Measurements from ENCODE around the gene STMND1. TPM values are rescaled to one million over a fixed set of nuclear protein-coding genes. Genes with fewer than 3 reads are reported as not detected.

Gene STMND1
- polyA plus RNA-seq, 2 donors, result 0.53 TPM; not detected in 1

DNA sequence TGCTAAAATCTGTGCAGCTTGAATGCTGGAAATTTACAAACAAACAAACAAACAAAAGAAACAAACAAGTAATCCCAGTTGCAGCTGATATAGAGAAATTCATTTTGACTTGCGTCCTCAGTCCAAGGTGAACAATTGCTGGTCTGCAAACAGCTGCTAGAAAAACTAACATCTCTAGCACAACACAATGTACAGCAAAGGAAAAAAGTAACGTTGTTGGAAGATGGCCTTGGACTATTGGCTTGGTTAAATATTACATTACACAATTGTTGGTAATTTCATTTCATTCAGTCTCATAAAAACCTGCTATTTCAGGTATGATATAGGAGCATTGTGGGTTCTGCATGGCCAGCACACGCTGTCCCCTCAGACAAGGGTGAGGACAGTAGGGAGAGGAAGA, 50.0 kb downstream of the STMND1 start:
- no peaks in the 10 kb centered on the region for H3K36me3 ChIP-seq (ENCODE audit: control insufficient read depth in 2 of 2, insufficient read depth in 2 of 2, low read length in 1 of 2)
- 76 to 82% methylated on average over 3 of the region's 3 CpGs for whole genome bisulfite sequencing, 2 donors

DNA sequence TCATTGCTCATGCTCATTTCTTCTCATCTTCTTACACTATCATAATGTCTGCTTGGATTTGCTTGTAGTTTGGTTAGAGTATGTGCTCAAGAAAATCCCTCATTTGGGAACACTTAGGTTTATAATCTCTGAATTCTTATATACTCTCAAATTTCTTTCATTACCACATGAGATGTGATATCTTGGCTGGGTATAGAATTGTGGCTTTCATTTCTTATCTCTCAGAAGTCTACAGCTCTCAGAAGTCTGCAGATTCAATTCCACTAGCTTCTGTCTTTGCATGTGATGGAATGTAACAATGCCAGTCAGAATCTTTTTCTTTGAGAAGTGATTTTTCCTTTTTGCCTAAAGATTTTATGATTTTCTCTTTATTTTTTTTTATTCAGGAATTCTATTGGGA, 50.9 kb downstream of the STMND1 start:
- H3K4me3 ChIP-seq (ENCODE audit: low read depth in 1 of 2, low read length in 2 of 2), result no peak overlapping the region
- no peaks in the 10 kb centered on the region for H3K36me3 ChIP-seq (ENCODE audit: control insufficient read depth in 2 of 2, insufficient read depth in 2 of 2, low read length in 1 of 2)
- no peaks in the 10 kb centered on the region for H3K27me3 ChIP-seq (ENCODE audit: control insufficient read depth in 1 of 2, insufficient read depth in 2 of 2, low read length in 2 of 2)
- H3K4me1 ChIP-seq (ENCODE audit: control insufficient read depth in 2 of 2, insufficient read depth in 2 of 2, low read length in 1 of 2), result no peaks in the 10 kb centered on the region
- peaks cover 0 to 3% of the 10 kb centered on the region in 2 donors for H3K9me3 ChIP-seq (ENCODE audit: control insufficient read depth in 2 of 2, insufficient read depth in 1 of 2, low read depth in 1 of 2, low read length in 1 of 2)
- H3K27ac ChIP-seq (ENCODE audit: low read depth in 2 of 2, low read length in 1 of 2), result no peak overlapping the region

More for the DNA sequence above, 50.0 kb downstream of the STMND1 start:
- no peaks in the 10 kb centered on the region for H3K27me3 ChIP-seq (ENCODE audit: control insufficient read depth in 1 of 2, insufficient read depth in 2 of 2, low read length in 2 of 2)
- no peak overlapping the region for H3K27ac ChIP-seq (ENCODE audit: low read depth in 2 of 2, low read length in 1 of 2)
- no peaks in the 10 kb centered on the region for H3K4me1 ChIP-seq (ENCODE audit: control insufficient read depth in 2 of 2, insufficient read depth in 2 of 2, low read length in 1 of 2)
- no peak overlapping the region for H3K4me3 ChIP-seq (ENCODE audit: low read depth in 1 of 2, low read length in 2 of 2)
- peaks cover 0 to 3% of the 10 kb centered on the region in 2 donors for H3K9me3 ChIP-seq (ENCODE audit: control insufficient read depth in 2 of 2, insufficient read depth in 1 of 2, low read depth in 1 of 2, low read length in 1 of 2)

DNA sequence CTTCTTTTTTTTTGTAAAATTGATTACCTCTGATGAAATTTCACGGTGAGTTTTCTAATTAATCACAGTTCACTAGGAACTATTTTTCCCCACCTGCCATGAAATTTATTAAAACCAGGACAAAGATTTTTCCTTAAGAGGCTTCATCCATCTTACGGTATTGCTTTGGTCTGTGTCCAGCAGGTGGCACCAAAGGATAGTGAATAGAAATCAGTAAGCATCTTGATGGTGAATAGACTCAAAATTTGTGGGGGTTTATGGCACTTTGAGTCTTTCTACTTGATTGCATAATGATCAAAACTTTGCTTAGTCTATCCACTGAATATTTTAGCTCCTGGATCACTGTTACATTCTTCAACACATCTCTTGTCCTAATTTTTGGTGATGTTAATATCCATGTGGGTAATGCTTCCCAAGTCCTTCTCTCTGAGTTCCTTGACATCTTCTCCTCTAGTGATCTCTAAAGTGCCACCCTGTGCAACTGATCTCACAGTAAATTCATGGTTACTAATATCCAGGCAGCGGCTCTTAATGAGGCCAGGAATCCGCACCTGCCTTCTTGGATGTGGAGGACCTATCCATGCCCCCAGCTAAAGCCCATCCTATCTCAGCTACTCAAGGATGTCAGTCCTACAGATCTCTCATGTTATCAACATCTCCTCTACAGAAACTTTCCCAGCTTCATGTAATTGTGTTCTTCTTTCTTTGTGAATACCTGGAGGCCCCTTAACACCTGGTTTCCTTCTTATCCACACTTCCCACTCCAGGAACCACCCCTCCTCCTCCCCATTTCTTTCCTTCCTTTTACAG, 54.5 kb downstream of the STMND1 start:
- H3K9me3 ChIP-seq (ENCODE audit: control insufficient read depth in 2 of 2, insufficient read depth in 1 of 2, low read depth in 1 of 2, low read length in 1 of 2), result peaks cover 0 to 3% of the 10 kb centered on the region in 2 donors
- WGBS, 2 donors, result 35 to 41% methylated on average over 4 of the region's 4 CpGs
- H3K36me3 ChIP-seq (ENCODE audit: control insufficient read depth in 2 of 2, insufficient read depth in 2 of 2, low read length in 1 of 2), result no peaks in the 10 kb centered on the region
- H3K4me3 ChIP-seq (ENCODE audit: low read depth in 1 of 2, low read length in 2 of 2), result no peak overlapping the region
- no peak overlapping the region for H3K27ac ChIP-seq (ENCODE audit: low read depth in 2 of 2, low read length in 1 of 2)
- H3K27me3 ChIP-seq (ENCODE audit: control insufficient read depth in 1 of 2, insufficient read depth in 2 of 2, low read length in 2 of 2), result no peaks in the 10 kb centered on the region
- H3K4me1 ChIP-seq (ENCODE audit: control insufficient read depth in 2 of 2, insufficient read depth in 2 of 2, low read length in 1 of 2), result no peaks in the 10 kb centered on the region

DNA sequence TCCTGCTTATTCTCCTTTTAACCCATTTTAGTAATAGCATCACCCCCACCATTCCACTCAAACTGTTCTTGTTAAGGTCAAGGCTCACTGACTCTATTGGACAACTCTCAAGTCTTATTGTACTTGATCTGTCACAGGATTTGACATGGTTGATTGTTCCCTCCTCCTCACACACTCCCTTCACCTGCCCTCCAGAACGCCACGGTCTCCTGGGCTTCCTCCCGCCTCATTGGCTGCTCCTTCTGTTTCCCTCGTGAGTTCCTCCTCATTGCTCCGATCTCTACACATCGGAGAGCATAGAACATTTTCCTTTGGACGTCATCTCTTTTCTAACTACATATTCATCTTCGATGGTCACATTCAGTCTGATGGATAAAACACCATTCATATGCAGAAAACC, 55.1 kb downstream of the STMND1 start:
- Histone ChIP-seq H3K27ac (ENCODE audit: low read depth in 2 of 2, low read length in 1 of 2) (no peak overlapping the region), H3K36me3 (ENCODE audit: control insufficient read depth in 2 of 2, insufficient read depth in 2 of 2, low read length in 1 of 2) (no peaks in the 10 kb centered on the region), H3K4me1 (ENCODE audit: control insufficient read depth in 2 of 2, insufficient read depth in 2 of 2, low read length in 1 of 2) (no peaks in the 10 kb centered on the region), H3K4me3 (ENCODE audit: low read depth in 1 of 2, low read length in 2 of 2) (no peak overlapping the region), H3K9me3 (ENCODE audit: control insufficient read depth in 2 of 2, insufficient read depth in 1 of 2, low read depth in 1 of 2, low read length in 1 of 2) (peaks cover 0 to 2% of the 10 kb centered on the region in 2 donors), H3K27me3 (ENCODE audit: control insufficient read depth in 1 of 2, insufficient read depth in 2 of 2, low read length in 2 of 2) (no peaks in the 10 kb centered on the region)
- WGBS, 2 donors, result 76 to 77% methylated on average over 8 of the region's 8 CpGs

DNA sequence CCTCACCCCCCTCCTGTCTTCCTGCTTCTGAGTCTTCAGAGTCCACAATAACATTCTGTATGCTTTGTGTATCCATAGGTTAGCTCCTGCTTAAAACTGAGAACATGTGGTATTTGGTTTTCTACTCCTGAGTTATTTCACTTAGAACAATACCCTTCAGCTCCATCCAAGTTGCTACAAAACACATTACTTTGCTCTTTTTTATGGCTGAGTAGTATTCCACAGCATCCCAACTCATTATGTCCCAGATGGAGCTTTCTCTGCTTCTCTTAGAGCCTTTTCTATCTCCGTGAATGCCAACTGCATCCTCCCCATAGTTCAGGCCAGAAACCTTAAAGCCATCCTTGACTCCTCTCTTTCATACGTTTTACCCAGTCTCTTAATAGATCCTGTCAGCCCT, 55.8 kb downstream of the STMND1 start:
- 66 to 82% methylated on average over 2 of the region's 2 CpGs for WGBS, 2 donors

DNA sequence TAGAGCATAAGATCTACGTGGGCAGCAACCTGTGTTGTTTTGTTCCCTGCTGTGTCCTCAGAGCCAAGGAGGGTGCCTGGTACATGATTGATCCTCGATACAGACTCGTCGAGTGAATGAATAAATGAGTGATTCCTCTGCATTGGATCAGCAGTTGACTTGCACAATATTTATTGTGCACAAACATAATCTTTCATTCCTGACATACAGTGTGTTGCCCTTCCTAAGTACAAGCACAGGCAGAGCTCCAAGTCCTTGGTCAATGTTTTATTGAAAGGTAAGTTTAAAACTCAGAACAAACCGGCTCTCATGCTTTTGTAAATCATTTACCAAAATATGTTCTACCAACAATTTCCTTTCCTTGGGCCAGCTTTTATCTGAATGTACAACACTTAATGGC, 57.4 kb downstream of the STMND1 start:
- Histone ChIP-seq H3K27ac (ENCODE audit: low read depth in 2 of 2, low read length in 1 of 2) (no peak overlapping the region), H3K9me3 (ENCODE audit: control insufficient read depth in 2 of 2, insufficient read depth in 1 of 2, low read depth in 1 of 2, low read length in 1 of 2) (no peaks in the 10 kb centered on the region), H3K36me3 (ENCODE audit: control insufficient read depth in 2 of 2, insufficient read depth in 2 of 2, low read length in 1 of 2) (no peaks in the 10 kb centered on the region), H3K4me1 (ENCODE audit: control insufficient read depth in 2 of 2, insufficient read depth in 2 of 2, low read length in 1 of 2) (no peaks in the 10 kb centered on the region), H3K27me3 (ENCODE audit: control insufficient read depth in 1 of 2, insufficient read depth in 2 of 2, low read length in 2 of 2) (no peaks in the 10 kb centered on the region), H3K4me3 (ENCODE audit: low read depth in 1 of 2, low read length in 2 of 2) (no peak overlapping the region)
- WGBS, 2 donors, result 54 to 61% methylated on average over 5 of the region's 5 CpGs

More for the DNA sequence above, 55.8 kb downstream of the STMND1 start:
- Histone ChIP-seq H3K27ac (ENCODE audit: low read depth in 2 of 2, low read length in 1 of 2) (no peak overlapping the region), H3K4me3 (ENCODE audit: low read depth in 1 of 2, low read length in 2 of 2) (no peak overlapping the region), H3K9me3 (ENCODE audit: control insufficient read depth in 2 of 2, insufficient read depth in 1 of 2, low read depth in 1 of 2, low read length in 1 of 2) (no peaks in the 10 kb centered on the region), H3K36me3 (ENCODE audit: control insufficient read depth in 2 of 2, insufficient read depth in 2 of 2, low read length in 1 of 2) (no peaks in the 10 kb centered on the region), H3K4me1 (ENCODE audit: control insufficient read depth in 2 of 2, insufficient read depth in 2 of 2, low read length in 1 of 2) (no peaks in the 10 kb centered on the region), H3K27me3 (ENCODE audit: control insufficient read depth in 1 of 2, insufficient read depth in 2 of 2, low read length in 2 of 2) (no peaks in the 10 kb centered on the region)

DNA sequence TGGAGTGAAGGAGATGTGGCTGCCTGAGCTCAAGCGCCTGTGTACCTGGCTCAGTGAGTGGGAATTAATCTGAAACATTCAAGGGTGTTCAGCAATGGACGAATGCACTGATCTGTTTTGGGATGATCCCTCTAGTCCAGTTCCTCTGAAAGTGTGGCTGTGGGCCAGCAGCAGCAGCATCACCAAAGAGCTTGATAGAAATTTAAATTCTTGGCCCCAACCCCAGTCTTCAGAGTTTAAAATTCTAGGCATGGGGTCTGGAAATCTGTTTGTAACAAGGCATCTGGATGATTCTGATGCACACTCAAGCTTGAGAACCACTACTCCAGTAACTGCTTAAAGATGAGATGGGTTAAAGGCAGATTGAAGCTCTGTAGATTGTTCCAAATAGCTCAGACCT, 59.2 kb downstream of the STMND1 start:
- no peaks in the 10 kb centered on the region for H3K36me3 ChIP-seq (ENCODE audit: control insufficient read depth in 2 of 2, insufficient read depth in 2 of 2, low read length in 1 of 2)
- no peaks in the 10 kb centered on the region for H3K9me3 ChIP-seq (ENCODE audit: control insufficient read depth in 2 of 2, insufficient read depth in 1 of 2, low read depth in 1 of 2, low read length in 1 of 2)
- no peak overlapping the region for H3K27ac ChIP-seq (ENCODE audit: low read depth in 2 of 2, low read length in 1 of 2)
- 72 to 83% methylated on average over 2 of the region's 2 CpGs for WGBS, 2 donors
- H3K4me3 ChIP-seq (ENCODE audit: low read depth in 1 of 2, low read length in 2 of 2), result no peak overlapping the region
- no peaks in the 10 kb centered on the region for H3K27me3 ChIP-seq (ENCODE audit: control insufficient read depth in 1 of 2, insufficient read depth in 2 of 2, low read length in 2 of 2)
- H3K4me1 ChIP-seq (ENCODE audit: control insufficient read depth in 2 of 2, insufficient read depth in 2 of 2, low read length in 1 of 2), result no peaks in the 10 kb centered on the region

DNA sequence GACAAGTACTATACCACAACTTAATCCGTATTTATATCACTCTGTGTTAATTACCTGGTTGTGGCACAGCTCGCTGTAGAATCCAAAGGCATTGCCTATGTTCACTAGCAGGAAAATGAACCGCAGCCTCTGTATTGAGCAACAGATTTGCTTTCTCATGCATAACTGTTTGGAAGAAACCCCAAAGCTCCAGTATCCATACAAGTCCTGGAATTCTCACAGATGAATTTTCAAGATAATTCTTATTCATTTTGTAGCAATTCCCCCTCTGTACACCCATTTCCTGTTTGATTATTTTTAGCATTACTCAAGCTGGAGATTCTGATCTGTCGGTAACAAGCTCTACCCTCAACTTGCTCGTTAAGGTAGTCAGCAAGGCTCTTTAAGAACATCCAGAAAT, 63.5 kb downstream of the STMND1 start:
- WGBS, 2 donors, result 75 to 79% methylated on average over 5 of the region's 5 CpGs
- Histone ChIP-seq H3K27me3 (ENCODE audit: control insufficient read depth in 1 of 2, insufficient read depth in 2 of 2, low read length in 2 of 2) (no peaks in the 10 kb centered on the region), H3K36me3 (ENCODE audit: control insufficient read depth in 2 of 2, insufficient read depth in 2 of 2, low read length in 1 of 2) (no peaks in the 10 kb centered on the region), H3K4me3 (ENCODE audit: low read depth in 1 of 2, low read length in 2 of 2) (no peak overlapping the region), H3K9me3 (ENCODE audit: control insufficient read depth in 2 of 2, insufficient read depth in 1 of 2, low read depth in 1 of 2, low read length in 1 of 2) (no peaks in the 10 kb centered on the region), H3K27ac (ENCODE audit: low read depth in 2 of 2, low read length in 1 of 2) (no peak overlapping the region), H3K4me1 (ENCODE audit: control insufficient read depth in 2 of 2, insufficient read depth in 2 of 2, low read length in 1 of 2) (no peaks in the 10 kb centered on the region)

DNA sequence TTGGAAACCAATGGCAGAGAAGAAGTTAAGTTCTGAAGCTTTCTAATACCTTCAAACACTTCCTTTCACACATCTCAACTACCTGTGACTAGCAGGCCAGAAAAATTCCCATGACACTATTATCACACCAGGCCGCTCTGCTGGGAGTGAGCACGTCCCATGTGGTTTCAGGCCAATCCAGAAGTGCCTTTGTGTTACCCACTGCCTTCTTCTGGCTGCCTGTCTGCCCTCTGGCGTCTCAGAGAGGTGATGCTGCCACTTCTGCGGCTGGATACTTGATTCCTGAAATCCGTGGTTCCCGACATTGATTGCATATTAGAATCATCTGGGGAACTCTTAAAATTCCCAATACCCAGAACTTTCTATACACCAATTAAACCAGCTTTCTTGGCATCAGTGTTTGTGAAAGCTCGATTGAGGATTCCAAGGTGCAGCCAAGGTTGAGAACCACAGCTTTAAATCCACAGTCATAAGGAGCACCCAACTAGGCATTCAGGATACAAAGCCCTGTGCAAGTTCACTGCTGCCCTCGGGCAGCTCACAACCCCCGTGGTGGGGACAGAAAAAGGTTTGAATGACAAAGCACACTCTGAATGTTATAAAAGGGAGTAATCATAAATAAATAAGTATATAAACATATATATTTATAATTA, 65.6 kb downstream of the STMND1 start:
- H3K4me3 ChIP-seq (ENCODE audit: low read depth in 1 of 2, low read length in 2 of 2), result no peak overlapping the region
- H3K9me3 ChIP-seq (ENCODE audit: control insufficient read depth in 2 of 2, insufficient read depth in 1 of 2, low read depth in 1 of 2, low read length in 1 of 2), result no peaks in the 10 kb centered on the region
- H3K36me3 ChIP-seq (ENCODE audit: control insufficient read depth in 2 of 2, insufficient read depth in 2 of 2, low read length in 1 of 2), result no peaks in the 10 kb centered on the region
- H3K27me3 ChIP-seq (ENCODE audit: control insufficient read depth in 1 of 2, insufficient read depth in 2 of 2, low read length in 2 of 2), result no peaks in the 10 kb centered on the region
- H3K4me1 ChIP-seq (ENCODE audit: control insufficient read depth in 2 of 2, insufficient read depth in 2 of 2, low read length in 1 of 2), result no peaks in the 10 kb centered on the region
- 40 to 42% methylated on average over 9 of the region's 9 CpGs for WGBS, 2 donors
- H3K27ac ChIP-seq (ENCODE audit: low read depth in 2 of 2, low read length in 1 of 2), result no peak overlapping the region

DNA sequence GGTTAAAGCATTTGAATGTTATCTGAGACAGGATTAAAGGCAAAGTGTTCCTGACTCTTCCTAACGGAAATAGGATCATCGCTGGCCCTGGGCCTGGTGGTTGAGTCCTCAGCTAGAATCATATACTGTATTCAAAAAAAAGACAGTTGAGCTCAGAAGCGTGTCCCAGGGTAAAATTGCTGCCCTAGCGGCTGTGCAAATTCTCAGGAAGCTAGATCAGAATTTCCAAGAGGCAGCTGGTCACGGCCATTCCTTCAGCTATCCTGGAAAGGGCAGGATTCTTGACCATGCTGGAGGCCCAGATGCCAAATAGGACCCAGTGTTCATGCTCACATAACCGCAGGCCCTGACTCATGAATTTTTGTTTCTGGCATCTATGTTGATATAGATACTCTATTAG, 67.4 kb downstream of the STMND1 start:
- no peaks in the 10 kb centered on the region for H3K4me1 ChIP-seq (ENCODE audit: control insufficient read depth in 2 of 2, insufficient read depth in 2 of 2, low read length in 1 of 2)
- WGBS, 2 donors, result 72 to 80% methylated on average over 6 of the region's 6 CpGs
- no peak overlapping the region for H3K4me3 ChIP-seq (ENCODE audit: low read depth in 1 of 2, low read length in 2 of 2)
- no peaks in the 10 kb centered on the region for H3K9me3 ChIP-seq (ENCODE audit: control insufficient read depth in 2 of 2, insufficient read depth in 1 of 2, low read depth in 1 of 2, low read length in 1 of 2)
- no peaks in the 10 kb centered on the region for H3K27me3 ChIP-seq (ENCODE audit: control insufficient read depth in 1 of 2, insufficient read depth in 2 of 2, low read length in 2 of 2)
- H3K36me3 ChIP-seq (ENCODE audit: control insufficient read depth in 2 of 2, insufficient read depth in 2 of 2, low read length in 1 of 2), result no peaks in the 10 kb centered on the region
- no peak overlapping the region for H3K27ac ChIP-seq (ENCODE audit: low read depth in 2 of 2, low read length in 1 of 2)
